Hematopoietic multipotent progenitor cell (in vitro differentiated cells): ENCODE data around the gene VMAC. TPM values are rescaled to one million over a fixed set of nuclear protein-coding genes. Genes with fewer than 3 reads are reported as not detected.

Source experiments
- DNase-seq, 3 donors: peaks; one replicate each; pipeline ENCODE4 v3.0.0-alpha.2; 2011 to 2015; ENCODE audit warnings: low read depth in 2 of 3, low spot score in 2 of 3
- total RNA-seq: library from RNA; depleted of rRNA; stranded (reverse); fragments of >200 nt; gene quantifications from one replicate; pipeline ENCODE4 v1.2.3, GENCODE V29; 2012

VMAC gene
- total RNA-seq, 1 donor, result 25.3 TPM

- DNase-seq, result no peak
These were observed 22.2 kb downstream of the VMAC start for GRCh38 chr19:5926641-5927440.

DNA sequence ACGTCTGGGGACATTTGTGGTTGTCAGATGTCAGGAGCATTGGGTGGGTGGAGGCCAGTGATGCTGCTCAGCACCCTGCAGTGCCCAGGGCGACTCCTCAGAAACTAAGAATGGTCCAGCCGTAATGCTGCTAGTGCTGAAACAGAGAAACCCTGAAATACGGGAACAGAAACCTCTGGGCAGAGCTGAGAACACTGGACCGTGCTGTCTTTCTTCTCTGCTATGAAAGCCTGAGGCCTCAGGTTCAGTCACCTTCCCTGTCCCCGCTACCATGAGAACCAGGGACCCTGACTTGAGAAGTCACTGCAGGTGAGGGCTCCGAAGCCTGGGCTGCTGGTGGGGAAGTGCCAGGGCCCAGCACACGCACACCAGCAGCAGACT, 22.8 kb downstream of the VMAC start:
- no peak for DNase-seq

GRCh38 chr19:5929179-5929578, 24.5 kb downstream of the VMAC start:
- DNase-seq, result no peak

GRCh38 chr19:5929625-5930024, 25.0 kb downstream of the VMAC start:
- DNase-seq, result no peak

GRCh38 chr19:5931251-5931650, 26.6 kb downstream of the VMAC start:
- no peak for DNase-seq

- DNase-seq, result no peak
These were observed 27.5 kb downstream of the VMAC start for GRCh38 chr19:5932146-5932545.

- no peak for DNase-seq
These were observed 28.1 kb downstream of the VMAC start for GRCh38 chr19:5932609-5933262.

DNA sequence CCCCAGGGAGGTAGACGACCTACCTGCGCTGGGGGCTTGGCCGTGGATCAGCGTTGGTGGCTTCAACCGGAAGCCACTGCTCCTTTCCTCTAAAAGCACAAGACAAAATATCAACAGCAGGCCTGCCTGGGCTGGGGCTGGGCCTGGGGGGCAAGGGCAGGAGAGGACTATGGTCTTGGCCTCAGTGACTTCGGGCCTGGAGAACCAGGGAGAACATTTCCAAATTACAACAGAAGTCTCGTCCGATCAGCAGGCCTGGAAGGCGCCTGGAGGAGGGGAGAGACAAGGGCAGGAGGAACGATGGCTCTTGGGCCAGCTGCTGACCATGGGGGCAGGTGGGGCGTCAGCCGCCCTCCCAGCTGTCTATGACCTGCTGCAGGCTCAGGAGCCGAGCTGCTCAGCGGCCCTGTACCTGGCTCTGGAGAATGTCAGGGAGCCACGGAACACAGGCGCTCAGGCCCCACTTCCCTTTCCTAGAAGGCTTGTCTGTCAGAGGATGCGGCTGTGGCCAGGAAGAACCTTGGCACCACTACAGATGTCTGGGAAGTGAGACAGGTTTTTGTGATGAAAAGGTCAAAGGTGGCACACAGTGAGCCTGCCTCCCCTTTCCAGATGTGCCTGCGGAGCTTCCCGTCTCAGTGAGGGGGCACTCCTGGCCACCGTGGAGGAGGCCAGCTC, 28.9 kb downstream of the VMAC start:
- DNase-seq, result no peak

- DNase-seq, result no peak
These were observed 29.4 kb downstream of the VMAC start for GRCh38 chr19:5934069-5934401.

DNA sequence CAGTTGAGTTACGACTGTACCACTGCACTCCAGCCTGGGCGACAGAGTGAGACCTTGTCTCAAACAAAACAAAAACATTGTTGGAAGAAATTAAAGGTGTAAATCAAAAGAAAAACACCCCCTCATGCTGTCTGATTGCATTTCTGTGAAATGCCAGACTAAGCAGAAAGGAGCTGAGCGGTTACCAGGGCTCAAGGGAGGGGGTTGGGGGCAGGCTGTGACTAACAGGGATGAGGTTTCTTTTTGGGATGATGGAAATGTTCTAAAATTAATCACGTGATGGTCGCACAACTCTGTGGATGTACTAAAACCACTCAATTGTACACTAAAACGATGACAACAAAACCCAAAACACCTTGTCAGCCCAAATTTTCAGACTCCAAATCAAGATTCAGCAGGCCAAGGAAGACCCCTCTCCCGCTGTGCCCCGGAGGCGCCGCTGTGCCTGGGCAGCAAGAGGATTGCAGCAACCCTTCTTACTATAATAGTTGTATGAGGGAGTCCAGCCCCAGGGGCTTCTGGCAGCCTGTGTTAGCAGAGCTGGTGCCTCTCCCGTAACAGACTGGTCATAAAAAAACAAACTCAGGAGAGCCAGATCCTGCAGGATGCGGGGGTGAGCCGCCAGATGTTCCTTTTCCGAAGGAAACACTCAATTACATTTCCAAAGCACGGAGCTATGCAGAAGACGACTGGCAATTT, 30.3 kb downstream of the VMAC start:
- DNase-seq, result no peak

DNA sequence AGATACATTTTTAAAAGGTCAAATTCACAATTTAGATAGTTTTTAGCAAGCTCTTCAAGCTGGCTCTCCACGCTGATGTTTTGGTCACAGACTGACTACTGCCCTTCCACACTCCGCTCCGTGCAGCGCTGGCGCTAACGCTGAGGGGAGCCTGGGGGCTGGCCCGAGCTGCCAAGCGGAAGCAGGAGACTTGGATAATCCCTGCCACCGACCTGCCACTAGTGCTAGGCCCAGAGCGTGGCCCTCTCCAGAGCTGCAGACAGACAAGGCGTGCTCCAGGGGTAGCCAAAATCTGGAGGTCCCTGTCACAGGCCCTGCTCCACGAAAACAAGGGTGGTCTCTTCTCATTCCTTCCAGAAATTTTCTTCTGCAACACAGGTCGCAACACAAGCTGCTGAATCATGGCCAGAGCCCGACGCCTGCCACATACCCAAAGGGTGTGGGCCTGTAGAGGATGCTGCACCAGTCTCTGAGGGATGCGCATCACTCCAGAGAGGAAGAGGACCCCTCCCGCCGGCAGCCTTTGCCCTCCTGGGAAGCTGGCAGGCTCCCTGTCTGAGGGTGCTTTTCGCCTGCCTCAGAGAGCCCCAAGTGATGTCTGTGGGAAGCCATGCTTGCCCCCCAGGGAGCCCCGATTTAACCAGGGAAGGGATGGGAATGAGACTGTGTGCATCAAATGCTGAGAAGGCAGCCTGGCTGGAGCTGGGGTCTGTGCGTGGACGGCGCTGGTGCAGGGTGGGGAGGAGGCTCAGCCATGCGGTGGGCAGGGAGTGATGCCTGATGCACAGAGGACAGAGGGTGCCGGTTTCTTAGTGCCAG, 31.0 kb downstream of the VMAC start:
- no peak for DNase-seq

- DNase-seq, result no peak
These were observed 31.6 kb downstream of the VMAC start for GRCh38 chr19:5936292-5936592.

DNA sequence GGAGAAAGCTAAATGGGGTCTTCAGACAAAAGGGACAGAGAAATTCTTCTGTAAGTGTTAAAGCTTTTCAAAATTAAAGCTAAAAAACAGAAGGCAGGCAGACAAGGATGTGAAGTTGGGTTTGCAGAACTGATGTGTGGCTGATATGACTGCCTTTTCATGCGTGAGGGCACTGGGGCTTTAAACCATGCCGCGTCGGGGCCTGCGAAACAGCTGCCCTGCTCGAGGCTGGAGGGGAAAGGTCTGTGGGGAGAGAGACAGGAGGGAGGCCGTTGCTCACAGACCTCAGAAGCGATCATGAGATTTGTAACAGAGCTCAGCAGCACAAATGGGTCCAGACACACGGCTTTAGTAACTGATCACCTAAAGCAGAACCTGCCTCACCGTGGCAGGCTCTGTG, 32.9 kb downstream of the VMAC start:
- DNase-seq, result no peak

- no peak for DNase-seq
These were observed 35.9 kb downstream of the VMAC start for GRCh38 chr19:5940260-5941208.

GRCh38 chr19:5941673-5942072, 37.0 kb downstream of the VMAC start:
- DNase-seq, result no peak

DNA sequence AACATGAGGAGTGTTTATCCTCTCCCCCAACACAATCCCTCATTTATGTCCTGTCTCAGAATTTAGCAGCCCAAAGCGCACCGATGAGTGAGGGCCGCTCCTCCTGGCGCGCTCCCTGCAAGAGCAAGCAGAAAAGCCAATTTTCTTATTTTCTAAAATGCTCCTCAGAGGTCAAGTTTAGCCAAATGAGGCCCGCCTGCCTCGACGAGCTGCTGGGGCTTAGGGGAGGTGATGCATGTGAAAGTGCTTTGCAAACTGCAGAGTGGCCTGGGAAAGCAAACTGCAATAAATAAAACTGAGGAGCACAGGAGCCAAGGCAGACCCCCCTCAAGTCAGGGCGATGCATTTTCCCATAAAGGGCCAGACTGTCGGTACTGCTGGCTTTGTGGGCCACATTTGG, 38.4 kb downstream of the VMAC start:
- DNase-seq, result no peak

- DNase-seq, result no peak
These were observed 39.0 kb downstream of the VMAC start for GRCh38 chr19:5943623-5944022.

DNA sequence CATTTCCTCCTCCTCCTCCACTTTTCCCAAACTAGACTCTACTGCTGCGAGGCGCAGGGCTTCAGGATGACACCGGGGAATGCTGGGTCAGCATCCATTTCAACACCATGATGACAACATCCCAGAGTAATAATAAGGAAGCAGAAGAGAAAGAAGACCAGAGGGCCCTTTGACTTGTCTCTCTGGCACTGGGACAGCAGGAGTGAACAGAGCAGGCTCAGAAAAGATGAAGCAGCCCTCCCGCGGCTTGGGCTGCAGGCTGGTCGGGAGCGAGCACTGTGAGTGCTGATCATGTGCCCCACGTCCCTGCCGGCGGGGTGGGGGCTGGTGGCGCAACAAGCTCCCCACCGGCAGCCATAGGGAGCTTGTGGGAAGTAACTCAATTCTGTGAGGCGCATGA, 42.8 kb downstream of the VMAC start:
- no peak for DNase-seq

DNA sequence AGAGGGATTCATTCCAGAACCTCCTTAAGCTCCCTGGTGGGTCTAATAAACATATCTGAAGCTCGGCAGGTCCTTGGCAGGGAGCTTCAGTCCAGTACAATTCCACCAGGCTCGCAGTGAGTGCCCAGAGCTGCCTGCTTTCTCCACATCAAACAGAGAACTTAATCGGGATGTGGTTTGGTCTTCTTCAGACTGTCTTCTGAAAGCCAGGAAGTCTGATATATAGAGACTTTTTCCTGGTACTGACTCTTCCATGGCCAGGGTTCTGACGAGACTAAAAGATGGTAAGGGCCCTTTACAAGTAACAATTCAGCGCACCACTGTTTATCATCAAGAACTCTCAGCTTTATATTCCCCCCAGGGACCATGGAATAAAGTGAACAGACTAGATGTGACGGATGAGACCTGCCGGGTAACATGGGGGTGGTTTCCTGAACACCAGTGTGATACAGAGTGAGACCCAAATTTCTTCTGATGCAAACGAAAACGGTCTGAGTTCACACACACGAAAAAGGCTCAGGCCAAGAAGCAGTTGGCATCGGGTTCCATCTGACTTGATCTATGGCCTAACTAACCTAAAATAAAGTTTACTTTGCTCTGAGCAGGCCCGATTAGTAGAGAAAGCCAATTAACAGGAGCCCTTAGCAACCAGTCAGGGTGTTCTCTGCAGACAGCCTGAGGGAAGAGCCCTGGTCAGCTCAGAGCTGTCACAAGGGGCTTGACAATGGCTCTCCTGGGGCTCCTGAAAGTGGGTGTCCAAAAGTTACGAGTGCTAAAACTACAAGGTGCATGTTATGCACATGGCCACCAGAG, 44.3 kb downstream of the VMAC start:
- DNase-seq, result no peak
